ENCODE measurements around the gene PLEKHA6.

The PLEKHA6 gene

GRCh38 chr1:204402391-204402790 lies 42.7 kb upstream of the PLEKHA6 start:
- no peak for TF ChIP-seq Cebpa-rat (IDR thresholded peaks at IDR 0.05)
- no peak overlapping the region for H3K4me3 ChIP-seq
- H3K9ac ChIP-seq = no peak overlapping the region
- no peaks in the 10 kb centered on the region for H3K9me3 ChIP-seq
- H4K20me1 ChIP-seq = peaks cover 93% of the 10 kb centered on the region
- no peak overlapping the region for H3K4me2 ChIP-seq
- peaks cover 22% of the 10 kb centered on the region for H3K4me1 ChIP-seq
- no peak overlapping the region for H3K27ac ChIP-seq
- peaks cover 79% of the 10 kb centered on the region for H3K36me3 ChIP-seq
- no peaks in the 10 kb centered on the region for H3K27me3 ChIP-seq

GRCh38 chr1:204401730-204402129 lies 42.0 kb upstream of the PLEKHA6 start:
- H4K20me1 ChIP-seq = peaks cover 87% of the 10 kb centered on the region

GRCh38 chr1:204400882-204401510 lies 41.3 kb upstream of the PLEKHA6 start:
- Histone ChIP-seq H3K4me3 (no peak overlapping the region), H3K9ac (no peak overlapping the region), H4K20me1 (peaks cover 79% of the 10 kb centered on the region), H3K4me2 (no peak overlapping the region), H3K9me3 (peaks cover 5% of the 10 kb centered on the region), H3K4me1 (peaks cover 12% of the 10 kb centered on the region), H3K36me3 (peaks cover 91% of the 10 kb centered on the region), H3K27me3 (no peaks in the 10 kb centered on the region), H3K27ac (no peak overlapping the region)
- no peak for TF ChIP-seq Cebpa-rat (IDR thresholded peaks at IDR 0.05)

More at GRCh38 chr1:204401730-204402129, 42.0 kb upstream of the PLEKHA6 start:
- no peak overlapping the region for H3K4me2 ChIP-seq
- peaks cover 86% of the 10 kb centered on the region for H3K36me3 ChIP-seq
- H3K4me1 ChIP-seq = peaks cover 19% of the 10 kb centered on the region
- H3K9me3 ChIP-seq = no peaks in the 10 kb centered on the region
- no peak overlapping the region for H3K27ac ChIP-seq
- no peak overlapping the region for H3K9ac ChIP-seq
- H3K27me3 ChIP-seq = no peaks in the 10 kb centered on the region
- no peak overlapping the region for H3K4me3 ChIP-seq
- no peak for TF ChIP-seq Cebpa-rat (IDR thresholded peaks at IDR 0.05)

- no peak overlapping the region for H3K4me2 ChIP-seq
- peaks cover 6% of the 10 kb centered on the region for H3K9me3 ChIP-seq
- H3K4me3 ChIP-seq = no peak overlapping the region
- no peak for TF ChIP-seq Cebpa-rat (IDR thresholded peaks at IDR 0.05)
- peaks cover 54% of the 10 kb centered on the region for H4K20me1 ChIP-seq
- H3K4me1 ChIP-seq = no peaks in the 10 kb centered on the region
- no peak overlapping the region for H3K27ac ChIP-seq
- H3K27me3 ChIP-seq = no peaks in the 10 kb centered on the region
- peaks cover 68% of the 10 kb centered on the region for H3K36me3 ChIP-seq
- H3K9ac ChIP-seq = no peak overlapping the region
Observed at GRCh38 chr1:204398197-204399125, 38.7 kb upstream of the PLEKHA6 start.

GRCh38 chr1:204396015-204396583 lies 36.4 kb upstream of the PLEKHA6 start:
- Histone ChIP-seq H3K4me3 (no peak overlapping the region), H3K9ac (no peak overlapping the region), H4K20me1 (peaks cover 30% of the 10 kb centered on the region), H3K9me3 (peaks cover 6% of the 10 kb centered on the region), H3K4me1 (no peaks in the 10 kb centered on the region), H3K4me2 (no peak overlapping the region), H3K36me3 (peaks cover 52% of the 10 kb centered on the region), H3K27me3 (no peaks in the 10 kb centered on the region), H3K27ac (no peak overlapping the region)
- no peak for TF ChIP-seq Cebpa-rat (IDR thresholded peaks at IDR 0.05)

GRCh38 chr1:204391629-204392028 lies 31.9 kb upstream of the PLEKHA6 start:
- Histone ChIP-seq H3K27ac (no peak overlapping the region), H3K4me1 (no peaks in the 10 kb centered on the region), H3K27me3 (no peaks in the 10 kb centered on the region), H3K4me2 (no peak overlapping the region), H3K36me3 (peaks cover 9% of the 10 kb centered on the region), H3K4me3 (no peak overlapping the region), H3K9ac (no peak overlapping the region), H3K9me3 (peaks cover 6% of the 10 kb centered on the region), H4K20me1 (no peaks in the 10 kb centered on the region)
- no peak for TF ChIP-seq Cebpa-rat (IDR thresholded peaks at IDR 0.05)

- no peak overlapping the region for H3K9ac ChIP-seq
- no peaks in the 10 kb centered on the region for H3K4me1 ChIP-seq
- H3K36me3 ChIP-seq = peaks cover 2% of the 10 kb centered on the region; the same call in 1 of the 2 replicates
- no peak overlapping the region for H3K27ac ChIP-seq
- H3K4me2 ChIP-seq = no peak overlapping the region
- no peak for TF ChIP-seq Cebpa-rat (IDR thresholded peaks at IDR 0.05)
- peaks cover under 1% of the 10 kb centered on the region for H3K9me3 ChIP-seq
- H3K27me3 ChIP-seq = no peaks in the 10 kb centered on the region
- no peaks in the 10 kb centered on the region for H4K20me1 ChIP-seq
- no peak overlapping the region for H3K4me3 ChIP-seq
Observed at GRCh38 chr1:204390751-204391466, 31.2 kb upstream of the PLEKHA6 start.

- no peak for TF ChIP-seq Cebpa-rat (IDR thresholded peaks at IDR 0.05)
Observed at GRCh38 chr1:204385727-204386126, 26.0 kb upstream of the PLEKHA6 start.

GRCh38 chr1:204384636-204385352 lies 25.1 kb upstream of the PLEKHA6 start:
- TF ChIP-seq Cebpa-rat (IDR thresholded peaks at IDR 0.05) = no peak
- no peak overlapping the region for H3K4me3 ChIP-seq
- no peaks in the 10 kb centered on the region for H3K36me3 ChIP-seq
- no peaks in the 10 kb centered on the region for H4K20me1 ChIP-seq
- H3K4me1 ChIP-seq = peaks cover 11% of the 10 kb centered on the region
- H3K4me2 ChIP-seq = no peak overlapping the region
- H3K9me3 ChIP-seq = no peaks in the 10 kb centered on the region
- H3K27ac ChIP-seq = no peak overlapping the region
- H3K27me3 ChIP-seq = peaks cover 8% of the 10 kb centered on the region
- H3K9ac ChIP-seq = no peak overlapping the region

More at GRCh38 chr1:204385727-204386126, 26.0 kb upstream of the PLEKHA6 start:
- Histone ChIP-seq H3K27ac (no peak overlapping the region), H3K4me3 (no peak overlapping the region), H3K9me3 (no peaks in the 10 kb centered on the region), H3K4me2 (no peak overlapping the region), H4K20me1 (no peaks in the 10 kb centered on the region), H3K36me3 (no peaks in the 10 kb centered on the region), H3K27me3 (no peaks in the 10 kb centered on the region), H3K9ac (no peak overlapping the region), H3K4me1 (peaks cover 11% of the 10 kb centered on the region)

Data from BLaER1 (cell line).